Measurements from ENCODE around the gene RGSL1. TPM values are rescaled to one million over a fixed set of nuclear protein-coding genes. Genes with fewer than 3 reads are reported as not detected.

The RGSL1 gene
- total and polyA plus RNA-seq, 9 of the 15 experiments (the other 6 are each of a cell fraction or from before 2014, with no cell fraction given) = 0.03 TPM; not detected in 8

GRCh38 chr1:182430263-182431068, 19.5 kb upstream of the RGSL1 start (continued):
- TF ChIP-seq NR2C2 (CRISPR knock-in tag; IDR thresholded peaks at IDR 0.05) = no peak
- 0 out of 2 replicates have a peak, but pooled peaks have one; percentile 1 for TF ChIP-seq NR2C2 (tag; IDR thresholded peaks at IDR 0.05)
- TF ChIP-seq ZEB2 (IDR thresholded peaks at IDR 0.05) = 0 out of 2 replicates have a peak, but pooled peaks have one; percentile 29
- peak; percentile 23 to 73; a peak in 2 of 4 replicates for TF ChIP-seq TRIM24 (IDR thresholded peaks at IDR 0.05)
- peak; percentile 52; the same call in 1 of the 2 replicates for TF ChIP-seq TEAD4 (IDR thresholded peaks at IDR 0.05; ENCODE audit: low read length)
- no peak for TF ChIP-seq TEAD4 (CRISPR knock-in tag; IDR thresholded peaks at IDR 0.05; ENCODE audit: borderline replicate concordance)
- 0 out of 2 replicates have a peak, but pooled peaks have one; percentile 16 for TF ChIP-seq VEZF1 (CRISPR knock-in tag; IDR thresholded peaks at IDR 0.05)
- TF ChIP-seq CXXC5 (CRISPR knock-in tag; IDR thresholded peaks at IDR 0.05) = peak; percentile 30; the same call in 1 of the 2 replicates
- TF ChIP-seq, protein P1, sequence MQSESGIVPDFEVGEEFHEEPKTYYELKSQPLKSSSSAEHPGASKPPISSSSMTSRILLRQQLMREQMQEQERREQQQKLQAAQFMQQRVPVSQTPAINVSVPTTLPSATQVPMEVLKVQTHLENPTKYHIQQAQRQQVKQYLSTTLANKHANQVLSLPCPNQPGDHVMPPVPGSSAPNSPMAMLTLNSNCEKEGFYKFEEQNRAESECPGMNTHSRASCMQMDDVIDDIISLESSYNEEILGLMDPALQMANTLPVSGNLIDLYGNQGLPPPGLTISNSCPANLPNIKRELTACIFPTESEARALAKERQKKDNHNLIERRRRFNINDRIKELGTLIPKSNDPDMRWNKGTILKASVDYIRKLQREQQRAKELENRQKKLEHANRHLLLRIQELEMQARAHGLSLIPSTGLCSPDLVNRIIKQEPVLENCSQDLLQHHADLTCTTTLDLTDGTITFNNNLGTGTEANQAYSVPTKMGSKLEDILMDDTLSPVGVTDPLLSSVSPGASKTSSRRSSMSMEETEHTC (IDR thresholded peaks at IDR 0.05) = no peak
- no peak for TF ChIP-seq KDM1A (IDR thresholded peaks at IDR 0.05)
- no peak for TF ChIP-seq SRSF9 (IDR thresholded peaks at IDR 0.05; ENCODE audit: borderline replicate concordance, low read depth, low read length)
- TF ChIP-seq, protein P2, sequence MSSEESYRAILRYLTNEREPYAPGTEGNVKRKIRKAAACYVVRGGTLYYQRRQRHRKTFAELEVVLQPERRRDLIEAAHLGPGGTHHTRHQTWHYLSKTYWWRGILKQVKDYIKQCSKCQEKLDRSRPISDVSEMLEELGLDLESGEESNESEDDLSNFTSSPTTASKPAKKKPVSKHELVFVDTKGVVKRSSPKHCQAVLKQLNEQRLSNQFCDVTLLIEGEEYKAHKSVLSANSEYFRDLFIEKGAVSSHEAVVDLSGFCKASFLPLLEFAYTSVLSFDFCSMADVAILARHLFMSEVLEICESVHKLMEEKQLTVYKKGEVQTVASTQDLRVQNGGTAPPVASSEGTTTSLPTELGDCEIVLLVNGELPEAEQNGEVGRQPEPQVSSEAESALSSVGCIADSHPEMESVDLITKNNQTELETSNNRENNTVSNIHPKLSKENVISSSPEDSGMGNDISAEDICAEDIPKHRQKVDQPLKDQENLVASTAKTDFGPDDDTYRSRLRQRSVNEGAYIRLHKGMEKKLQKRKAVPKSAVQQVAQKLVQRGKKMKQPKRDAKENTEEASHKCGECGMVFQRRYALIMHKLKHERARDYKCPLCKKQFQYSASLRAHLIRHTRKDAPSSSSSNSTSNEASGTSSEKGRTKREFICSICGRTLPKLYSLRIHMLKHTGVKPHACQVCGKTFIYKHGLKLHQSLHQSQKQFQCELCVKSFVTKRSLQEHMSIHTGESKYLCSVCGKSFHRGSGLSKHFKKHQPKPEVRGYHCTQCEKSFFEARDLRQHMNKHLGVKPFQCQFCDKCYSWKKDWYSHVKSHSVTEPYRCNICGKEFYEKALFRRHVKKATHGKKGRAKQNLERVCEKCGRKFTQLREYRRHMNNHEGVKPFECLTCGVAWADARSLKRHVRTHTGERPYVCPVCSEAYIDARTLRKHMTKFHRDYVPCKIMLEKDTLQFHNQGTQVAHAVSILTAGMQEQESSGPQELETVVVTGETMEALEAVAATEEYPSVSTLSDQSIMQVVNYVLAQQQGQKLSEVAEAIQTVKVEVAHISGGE (CRISPR knock-in tag; IDR thresholded peaks at IDR 0.05) = no peak
- TF ChIP-seq, protein P3, sequence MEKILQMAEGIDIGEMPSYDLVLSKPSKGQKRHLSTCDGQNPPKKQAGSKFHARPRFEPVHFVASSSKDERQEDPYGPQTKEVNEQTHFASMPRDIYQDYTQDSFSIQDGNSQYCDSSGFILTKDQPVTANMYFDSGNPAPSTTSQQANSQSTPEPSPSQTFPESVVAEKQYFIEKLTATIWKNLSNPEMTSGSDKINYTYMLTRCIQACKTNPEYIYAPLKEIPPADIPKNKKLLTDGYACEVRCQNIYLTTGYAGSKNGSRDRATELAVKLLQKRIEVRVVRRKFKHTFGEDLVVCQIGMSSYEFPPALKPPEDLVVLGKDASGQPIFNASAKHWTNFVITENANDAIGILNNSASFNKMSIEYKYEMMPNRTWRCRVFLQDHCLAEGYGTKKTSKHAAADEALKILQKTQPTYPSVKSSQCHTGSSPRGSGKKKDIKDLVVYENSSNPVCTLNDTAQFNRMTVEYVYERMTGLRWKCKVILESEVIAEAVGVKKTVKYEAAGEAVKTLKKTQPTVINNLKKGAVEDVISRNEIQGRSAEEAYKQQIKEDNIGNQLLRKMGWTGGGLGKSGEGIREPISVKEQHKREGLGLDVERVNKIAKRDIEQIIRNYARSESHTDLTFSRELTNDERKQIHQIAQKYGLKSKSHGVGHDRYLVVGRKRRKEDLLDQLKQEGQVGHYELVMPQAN (IDR thresholded peaks at IDR 0.05; ENCODE audit: borderline replicate concordance) = no peak
- peak; percentile 76 for TF ChIP-seq JUN (IDR thresholded peaks at IDR 0.05; ENCODE audit: borderline replicate concordance, low read depth, low read length)
- TF ChIP-seq JUN (CRISPR knock-in tag; IDR thresholded peaks at IDR 0.05; ENCODE audit: borderline replicate concordance) = no peak
- TF ChIP-seq ZNF408 (CRISPR knock-in tag; IDR thresholded peaks at IDR 0.05; ENCODE audit: low read depth) = no peak
- TF ChIP-seq ZNF589 (CRISPR knock-in tag; IDR thresholded peaks at IDR 0.05; ENCODE audit: low read depth) = peak; percentile 71; the same call in 1 of the 2 replicates
